ENCODE data around the gene RASIP1.

DNA sequence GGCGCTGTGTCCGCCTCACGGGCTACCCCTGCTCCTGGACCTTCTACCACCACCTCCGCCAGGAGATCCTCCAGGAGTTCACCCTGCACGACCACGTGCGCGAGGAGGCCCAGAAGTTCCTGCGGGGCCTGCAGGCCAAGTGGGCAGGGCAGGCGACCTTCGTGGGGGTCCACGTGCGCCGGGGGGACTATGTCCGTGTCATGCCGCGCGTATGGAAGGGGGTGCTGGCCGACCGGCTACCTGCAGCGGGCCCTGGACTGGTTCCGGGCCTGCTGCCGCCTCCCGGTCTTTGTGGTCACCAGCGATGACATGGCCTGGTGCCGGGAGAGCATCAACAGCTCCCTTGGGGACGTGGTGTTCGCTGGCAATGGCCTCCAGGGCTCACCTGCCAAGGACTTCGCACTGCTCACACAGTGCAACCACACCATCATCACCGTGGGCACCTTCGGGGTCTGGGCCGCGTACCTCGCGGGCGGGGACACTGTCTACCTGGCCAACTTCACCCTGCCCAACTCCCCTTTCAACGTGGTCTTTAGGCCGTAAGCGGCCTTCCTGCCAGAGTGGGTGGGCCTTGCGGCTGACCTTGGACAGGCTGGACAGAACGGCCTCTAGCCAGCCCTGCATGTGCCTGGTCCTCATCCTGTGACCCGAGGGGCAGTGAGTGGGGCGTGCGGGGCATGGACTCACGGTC is 59.8 kb downstream of the RASIP1 start:
- TF ChIP-seq YY1 (IDR thresholded peaks at IDR 0.05; ENCODE audit: insufficient read depth, insufficient read length) (no peak), SUZ12 (IDR thresholded peaks at IDR 0.05; ENCODE audit: extremely low read depth, insufficient read depth, insufficient read length) (no peak)

Data from NT2/D1 (cell line).